HAP-1 (cell line): ENCODE results near the gene S100A14.

ENCODE experiments used
- DNase-seq, 2 experiments: peaks; one replicate each; pipeline ENCODE4 v3.0.0-alpha.2; 2016 to 2020; ENCODE audit warnings: low spot score in 2 of 2
- H3K27me3 ChIP-seq: fragments of 250-450 bp; sonication (Bioruptor Pico); 2 replicates; pipeline ENCODE4 v1.5.1; 2020; ENCODE audit warnings: low read depth, mild to moderate bottlenecking, moderate library complexity
- H3K36me3 ChIP-seq: fragments of 250-450 bp; sonication (Bioruptor Pico); replicated peaks from 2 replicates; pipeline ENCODE4 v1.5.1; 2020; ENCODE audit warnings: mild to moderate bottlenecking
- H3K4me1 ChIP-seq: fragments of 250-450 bp; sonication (Bioruptor Pico); 2 replicates; pipeline ENCODE4 v1.5.1; 2020; ENCODE audit warnings: mild to moderate bottlenecking
- H3K4me3 ChIP-seq: fragments of 250-450 bp; sonication (Bioruptor Pico); 2 replicates; pipeline ENCODE4 v1.5.1; 2020; ENCODE audit warnings: mild to moderate bottlenecking, moderate library complexity
- H3K9me3 ChIP-seq: fragments of 250-450 bp; sonication (Bioruptor Pico); 2 replicates; pipeline ENCODE4 v1.5.1; 2020; ENCODE audit warnings: mild to moderate bottlenecking, moderate library complexity
- in situ Hi-C: fragments of 300-500 bp; cut with MboI; formaldehyde crosslinking; loops from 3 replicates; pipeline ENCODE4 v1.14.3; 2020; ENCODE audit warnings: low sequenced_read_pairs, inconsistent platforms, mixed read lengths

S100A14 gene

GRCh38 chr1:153617663-153618062, 1.5 kb upstream of the S100A14 start:
- Histone ChIP-seq H3K36me3 (peaks cover 9% of the 10 kb centered on the region), H3K27me3 (no peaks in the 10 kb centered on the region), H3K9me3 (no peaks in the 10 kb centered on the region), H3K4me3 (no peak overlapping the region), H3K4me1 (no peaks in the 10 kb centered on the region)
- in situ Hi-C loops = no loop called here
- DNase-seq = no peak

- Histone ChIP-seq H3K4me3 (no peak overlapping the region), H3K9me3 (no peaks in the 10 kb centered on the region), H3K27me3 (no peaks in the 10 kb centered on the region), H3K36me3 (peaks cover 6% of the 10 kb centered on the region), H3K4me1 (no peaks in the 10 kb centered on the region)
- DNase-seq = no peak
- in situ Hi-C loops = no loop called here
Observed at GRCh38 chr1:153616917-153617311, 789 bp upstream of the S100A14 start.

- DNase-seq = no peak
- peaks cover 6% of the 10 kb centered on the region for H3K36me3 ChIP-seq
- no peak overlapping the region for H3K4me3 ChIP-seq
- no peaks in the 10 kb centered on the region for H3K9me3 ChIP-seq
- no peaks in the 10 kb centered on the region for H3K4me1 ChIP-seq
- H3K27me3 ChIP-seq = no peaks in the 10 kb centered on the region
- in situ Hi-C loops = no loop called here
Observed at GRCh38 chr1:153615406-153615805, 719 bp downstream of the S100A14 start.

DNA sequence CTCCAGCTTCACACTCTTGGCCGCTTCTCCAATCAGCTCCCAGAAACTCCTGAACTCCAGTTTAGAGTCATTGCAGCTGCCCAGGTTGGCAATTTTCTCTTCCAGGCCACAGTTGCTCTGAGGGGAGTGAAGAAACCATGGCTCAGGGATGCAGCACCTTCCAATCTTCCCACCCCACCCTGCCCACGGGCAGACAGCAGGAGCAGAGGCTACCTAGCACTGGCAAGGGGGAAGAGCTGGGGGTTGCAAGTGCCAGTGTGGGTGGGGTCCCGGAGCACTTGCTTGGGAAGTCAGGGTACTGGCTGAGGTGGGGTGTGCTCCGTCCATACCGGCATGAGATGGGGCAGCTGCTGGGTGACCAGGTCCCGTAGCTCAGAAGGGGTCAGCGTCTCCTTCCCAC, 1.2 kb downstream of the S100A14 start:
- DNase-seq = no peak
- in situ Hi-C loops = no loop called here

DNA sequence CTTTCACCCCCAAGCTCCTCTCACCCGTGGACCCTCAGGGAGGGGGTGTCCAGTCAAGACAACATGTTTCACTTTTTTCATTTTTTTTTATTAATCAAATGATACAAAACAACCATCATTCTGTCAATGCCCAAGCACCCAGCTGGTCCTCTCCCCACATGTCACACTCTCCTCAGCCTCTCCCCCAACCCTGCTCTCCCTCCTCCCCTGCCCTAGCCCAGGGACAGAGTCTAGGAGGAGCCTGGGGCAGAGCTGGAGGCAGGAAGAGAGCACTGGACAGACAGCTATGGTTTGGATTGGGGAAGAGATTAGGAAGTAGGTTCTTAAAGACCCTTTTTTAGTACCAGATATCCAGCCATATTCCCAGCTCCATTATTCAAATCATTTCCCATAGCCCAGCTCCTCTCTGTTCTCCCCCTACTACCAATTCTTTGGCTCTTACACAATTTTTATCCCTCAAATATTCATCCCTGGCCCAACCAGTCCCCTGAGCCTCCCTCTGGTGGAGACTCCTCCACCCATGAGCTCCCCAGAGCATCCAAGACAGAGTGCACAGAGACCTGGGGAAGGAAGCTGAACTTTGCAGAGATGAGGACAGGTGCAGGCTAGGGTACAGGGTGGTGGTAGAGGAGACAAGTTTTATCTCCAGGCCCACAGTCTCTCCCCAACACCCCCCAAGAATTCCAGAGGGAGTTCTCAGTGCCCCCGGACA, 1.8 kb downstream of the S100A14 start:
- H3K36me3 ChIP-seq = peaks cover under 1% of the 10 kb centered on the region; the same call in 1 of the 2 replicates
- in situ Hi-C loops = no loop called here
- H3K4me1 ChIP-seq = peaks cover under 1% of the 10 kb centered on the region
- H3K4me3 ChIP-seq = no peak overlapping the region
- no peak for DNase-seq
- no peaks in the 10 kb centered on the region for H3K9me3 ChIP-seq
- H3K27me3 ChIP-seq = no peaks in the 10 kb centered on the region

More for the DNA sequence above, 1.2 kb downstream of the S100A14 start:
- H3K27me3 ChIP-seq = no peaks in the 10 kb centered on the region
- no peak overlapping the region for H3K4me3 ChIP-seq
- H3K9me3 ChIP-seq = no peaks in the 10 kb centered on the region
- H3K4me1 ChIP-seq = no peaks in the 10 kb centered on the region
- peaks cover 6% of the 10 kb centered on the region for H3K36me3 ChIP-seq

- Histone ChIP-seq H3K4me3 (no peak overlapping the region), H3K9me3 (no peaks in the 10 kb centered on the region), H3K36me3 (no peaks in the 10 kb centered on the region), H3K27me3 (no peaks in the 10 kb centered on the region), H3K4me1 (peaks cover 10% of the 10 kb centered on the region)
- no peak for DNase-seq
- in situ Hi-C loops = no loop called here
Observed at GRCh38 chr1:153613406-153613805, 2.7 kb downstream of the S100A14 start.

- no peak for DNase-seq
- in situ Hi-C loops = no loop called here
Observed at GRCh38 chr1:153612755-153613331, 3.3 kb downstream of the S100A14 start, which contains the start of gene S100A16. TSS of gene S100A16 (minus strand) at chr1:153613137. CDS start at chr1:153608151, 4,986 bp downstream.

DNA sequence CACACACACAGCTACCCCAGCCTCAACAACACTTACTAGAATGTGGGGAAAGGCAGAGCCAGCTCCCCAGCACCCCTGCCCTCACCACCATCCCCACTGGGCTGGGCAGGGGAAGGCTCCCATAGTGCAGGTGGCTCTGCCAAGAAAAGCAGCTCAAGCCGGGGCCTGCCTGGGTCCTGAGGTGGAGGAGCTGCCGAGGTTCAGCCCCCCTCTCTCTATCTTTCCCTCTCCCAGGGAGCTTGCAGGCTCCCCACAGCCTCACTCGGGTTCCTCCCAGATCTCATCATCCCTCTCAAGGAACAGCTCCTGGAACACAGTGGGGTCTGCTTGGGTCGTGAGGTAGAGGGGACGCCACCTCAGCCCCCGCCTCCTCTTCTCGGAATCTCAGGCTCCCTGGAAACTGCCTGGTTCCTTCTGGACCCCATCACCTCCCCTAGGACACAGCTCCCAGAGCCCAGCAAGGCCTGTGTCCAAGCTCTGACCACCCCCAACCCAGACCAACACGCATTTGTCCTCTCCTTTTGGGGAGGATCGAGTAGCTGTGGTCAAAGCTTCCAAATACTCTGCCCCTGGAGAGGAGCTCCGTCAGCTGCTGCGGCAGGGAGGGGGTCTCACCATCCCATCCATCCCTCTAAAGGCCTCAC, 3.9 kb downstream of the S100A14 start:
- no peak for DNase-seq

More at GRCh38 chr1:153612755-153613331, 3.3 kb downstream of the S100A14 start, which contains the start of gene S100A16:
- H3K4me1 ChIP-seq = peaks cover 10% of the 10 kb centered on the region
- no peaks in the 10 kb centered on the region for H3K27me3 ChIP-seq
- no peaks in the 10 kb centered on the region for H3K36me3 ChIP-seq
- no peaks in the 10 kb centered on the region for H3K9me3 ChIP-seq
- H3K4me3 ChIP-seq = no peak within 1 kb of the TSS

GRCh38 chr1:153611356-153611755, 4.8 kb downstream of the S100A14 start:
- in situ Hi-C loops = no loop called here
- no peak for DNase-seq
- Histone ChIP-seq H3K4me1 (peaks cover 10% of the 10 kb centered on the region), H3K27me3 (no peaks in the 10 kb centered on the region), H3K9me3 (no peaks in the 10 kb centered on the region), H3K36me3 (no peaks in the 10 kb centered on the region), H3K4me3 (no peak overlapping the region)

More for the DNA sequence above, 3.9 kb downstream of the S100A14 start:
- H3K4me1 ChIP-seq = peaks cover 10% of the 10 kb centered on the region
- H3K4me3 ChIP-seq = no peak overlapping the region
- H3K9me3 ChIP-seq = no peaks in the 10 kb centered on the region
- H3K36me3 ChIP-seq = no peaks in the 10 kb centered on the region
- in situ Hi-C loops = no loop called here
- H3K27me3 ChIP-seq = no peaks in the 10 kb centered on the region

DNA sequence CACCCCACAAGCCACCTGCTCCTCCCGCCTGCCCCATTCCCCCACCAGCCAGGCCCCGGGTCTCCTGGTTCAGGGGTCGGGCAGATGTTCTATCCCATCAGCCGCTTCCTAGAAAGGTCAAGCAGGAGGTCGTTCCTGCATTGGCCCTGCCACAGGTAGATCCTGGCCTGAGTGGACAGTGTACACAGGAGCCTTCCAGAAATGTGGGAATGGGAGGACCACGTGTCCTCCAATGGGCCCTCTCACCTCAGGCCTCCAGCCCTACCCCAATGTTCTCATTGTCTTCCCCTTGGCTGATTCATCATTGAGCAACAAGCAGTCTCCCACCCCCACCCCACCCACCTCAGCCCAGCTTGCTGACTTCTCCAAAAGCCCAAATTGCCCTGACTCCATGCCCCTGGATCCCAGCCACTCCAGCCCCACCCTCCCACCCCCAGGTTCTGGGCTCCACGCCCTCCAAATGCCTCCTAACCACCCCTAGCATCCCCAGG, 5.3 kb downstream of the S100A14 start:
- DNase-seq = no peak
- H3K27me3 ChIP-seq = no peaks in the 10 kb centered on the region
- H3K36me3 ChIP-seq = no peaks in the 10 kb centered on the region
- H3K4me1 ChIP-seq = peaks cover 10% of the 10 kb centered on the region
- no peak overlapping the region for H3K4me3 ChIP-seq
- H3K9me3 ChIP-seq = no peaks in the 10 kb centered on the region
- in situ Hi-C loops = no loop called here

DNA sequence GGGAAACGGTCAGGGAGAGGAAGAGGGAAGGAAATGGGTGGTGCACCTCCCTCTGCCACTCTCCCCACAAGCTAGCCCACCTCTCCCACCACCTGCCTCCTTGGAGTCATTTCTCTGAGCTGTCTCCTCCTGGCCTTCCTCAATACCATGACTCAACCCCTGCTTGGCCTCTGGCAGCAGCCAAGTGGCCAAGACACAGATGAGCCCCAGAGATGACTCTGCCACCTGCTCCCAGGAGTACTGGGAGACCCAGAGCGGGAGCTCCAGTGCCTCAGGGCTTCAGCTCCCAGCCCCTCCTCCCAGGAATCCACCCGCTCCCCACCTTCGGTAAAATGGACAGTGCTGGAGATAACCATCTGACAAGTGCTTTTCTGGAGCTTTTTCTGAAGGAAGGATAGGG, 5.8 kb downstream of the S100A14 start:
- no peaks in the 10 kb centered on the region for H3K36me3 ChIP-seq
- H3K4me3 ChIP-seq = no peak overlapping the region
- in situ Hi-C loops = no loop called here
- no peaks in the 10 kb centered on the region for H3K27me3 ChIP-seq
- DNase-seq = no peak
- no peaks in the 10 kb centered on the region for H3K9me3 ChIP-seq
- H3K4me1 ChIP-seq = peaks cover 14% of the 10 kb centered on the region

- no peak overlapping the region for H3K4me3 ChIP-seq
- no peak for DNase-seq
- in situ Hi-C loops = no loop called here
- H3K36me3 ChIP-seq = no peaks in the 10 kb centered on the region
- H3K27me3 ChIP-seq = no peaks in the 10 kb centered on the region
- peaks cover 14% of the 10 kb centered on the region for H3K4me1 ChIP-seq
- H3K9me3 ChIP-seq = no peaks in the 10 kb centered on the region
Observed at GRCh38 chr1:153609585-153609907, 6.6 kb downstream of the S100A14 start.

- Histone ChIP-seq H3K27me3 (no peaks in the 10 kb centered on the region), H3K4me3 (no peak overlapping the region), H3K36me3 (no peaks in the 10 kb centered on the region), H3K4me1 (peaks cover 14% of the 10 kb centered on the region), H3K9me3 (no peaks in the 10 kb centered on the region)
- peak in 1 of 2 experiments; percentile 61 for DNase-seq
- in situ Hi-C loops = no loop called here
Observed at GRCh38 chr1:153608742-153609584, 7.2 kb downstream of the S100A14 start.
